GM10266 (cell line): ENCODE results near the gene INSR.

ENCODE experiments used
- DNase-seq: peaks from one replicate; pipeline ENCODE4 v3.0.0; 2012; ENCODE audit errors: extremely low spot score
- CTCF ChIP-seq: IDR thresholded peaks from 2 replicates; pipeline ENCODE4 v1.5.1; 2012; ENCODE audit warnings: mild to moderate bottlenecking, low read depth; ENCODE audit not compliant: control insufficient read depth, insufficient read depth; ENCODE audit errors: missing control alignments

INSR gene

GRCh38 chr19:7280940-7281666 is 13.1 kb downstream of the INSR start:
- no peak for TF ChIP-seq CTCF
- no peak for DNase-seq

GRCh38 chr19:7272856-7273578 is 21.2 kb downstream of the INSR start:
- no peak for TF ChIP-seq CTCF
- peak; percentile 68 for DNase-seq

- no peak for DNase-seq
- no peak for TF ChIP-seq CTCF
These were observed 25.5 kb downstream of the INSR start for GRCh38 chr19:7268705-7269098.

- no peak for TF ChIP-seq CTCF
- no peak for DNase-seq
These were observed 26.2 kb downstream of the INSR start for GRCh38 chr19:7267792-7268704.

- no peak for TF ChIP-seq CTCF
- no peak for DNase-seq
These were observed 27.4 kb downstream of the INSR start for GRCh38 chr19:7266832-7267231.

- no peak for TF ChIP-seq CTCF
- DNase-seq = no peak
These were observed 28.3 kb downstream of the INSR start for GRCh38 chr19:7265963-7266362.
